Measurements from ENCODE around the gene NKAIN2.

NKAIN2 gene

DNA sequence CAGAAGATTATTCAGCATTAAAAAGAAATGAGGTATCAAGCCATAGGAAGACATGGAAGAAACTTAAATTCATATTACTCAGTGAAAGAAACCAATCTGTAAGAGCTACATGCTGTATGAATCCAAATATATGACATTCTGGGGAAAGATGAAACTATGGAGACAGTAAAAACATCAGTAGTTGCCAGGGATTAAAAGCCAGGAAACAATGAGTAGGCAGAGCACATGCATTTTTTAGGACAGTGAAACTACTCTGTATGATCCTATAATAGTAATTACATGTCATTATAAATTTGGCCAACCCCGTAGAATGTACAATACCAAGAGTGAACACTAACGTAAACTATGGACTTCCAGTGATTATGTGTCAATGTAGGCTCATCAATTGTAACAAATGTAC is 1065.8 kb downstream of the NKAIN2 start:
- no peak for DNase-seq

DNA sequence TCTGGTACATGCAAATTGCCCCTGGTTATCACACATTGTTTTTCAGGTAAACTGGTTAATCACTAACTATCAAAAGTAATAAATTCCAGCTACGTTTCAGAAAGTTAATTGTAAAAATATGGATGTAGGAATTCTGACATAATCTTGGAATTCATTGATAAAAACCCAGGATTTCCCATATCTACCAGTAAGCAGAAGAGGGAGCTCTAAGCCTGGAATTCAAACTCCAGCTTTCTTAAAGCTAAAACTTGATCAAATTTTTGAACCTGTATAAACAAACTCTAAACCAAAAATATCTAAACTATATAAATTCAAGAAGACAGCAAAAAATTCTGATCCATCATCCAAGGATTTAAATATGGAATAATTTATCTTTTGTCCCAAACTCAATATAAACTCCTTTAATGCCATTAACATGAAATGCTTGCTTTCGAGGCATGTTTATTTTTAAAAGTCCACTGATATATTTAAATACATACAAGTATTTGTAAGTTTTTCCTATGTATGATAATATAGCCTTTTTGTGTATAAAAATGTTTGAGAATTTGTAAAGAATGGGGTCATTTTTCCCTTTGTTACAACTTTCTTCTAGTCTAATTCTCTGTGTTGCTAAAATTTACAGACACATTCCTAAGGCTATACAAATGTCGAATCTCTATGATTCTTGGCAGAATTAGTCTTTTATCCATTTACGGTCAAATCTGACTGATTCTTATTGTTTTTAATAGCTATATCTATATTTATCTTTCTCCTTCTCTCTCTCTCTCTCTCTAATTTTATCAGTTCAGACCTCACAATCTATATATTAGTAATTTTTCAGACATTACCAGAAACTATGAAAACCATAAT is 1067.2 kb downstream of the NKAIN2 start:
- DNase-seq, result peak; percentile 18

DNA sequence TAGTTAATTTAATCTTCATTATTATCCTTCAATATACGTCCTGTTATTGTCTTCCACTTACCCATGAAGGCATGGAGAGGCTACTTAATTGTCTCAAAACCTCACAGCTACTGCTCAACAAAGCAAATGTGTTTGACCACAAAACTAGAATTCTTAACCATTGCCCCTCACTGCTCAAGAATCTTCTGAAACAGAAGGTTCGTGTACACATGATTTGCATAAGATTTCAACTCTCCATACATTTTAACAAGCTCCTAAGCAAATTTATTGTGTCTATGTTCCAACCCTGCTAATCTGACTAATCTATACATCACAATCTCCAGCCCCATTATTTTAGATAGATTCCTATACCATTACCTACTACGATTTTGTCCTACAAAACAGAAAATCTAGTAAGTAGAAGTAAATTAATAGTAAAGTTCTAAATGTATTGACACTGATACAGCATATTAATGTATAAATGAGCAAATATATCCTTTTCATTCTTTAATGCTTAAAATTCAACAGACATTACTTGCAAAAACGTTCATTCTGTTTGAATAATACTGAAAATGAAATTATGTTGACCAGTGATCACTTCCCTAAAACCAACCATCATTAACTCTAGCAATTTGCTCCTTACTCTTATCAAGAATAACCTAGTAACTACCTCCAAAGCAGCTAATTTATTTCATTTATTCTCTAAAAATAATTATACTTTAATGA is 1068.8 kb downstream of the NKAIN2 start:
- DNase-seq, result no peak

DNA sequence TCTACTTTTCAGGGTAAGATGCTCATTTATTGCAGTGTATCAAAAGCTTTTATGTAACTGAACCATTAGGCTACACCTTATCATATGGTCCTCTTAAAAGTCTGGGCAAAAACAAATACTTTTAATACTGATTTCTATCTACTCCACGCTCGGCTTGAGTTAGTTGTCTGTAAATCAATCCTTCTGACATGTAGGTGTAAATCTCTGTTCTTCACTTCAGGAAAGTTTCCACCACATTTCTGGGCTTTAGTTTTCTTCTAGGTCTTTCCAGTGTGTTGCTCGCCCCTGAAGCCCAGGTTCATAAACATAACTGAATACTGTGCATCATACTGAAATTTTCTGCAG is 1069.4 kb downstream of the NKAIN2 start:
- DNase-seq, result no peak

All from NCI-H2227 treated with DMSO at 0.1 percent for 48 hours (cell line).